Kidney (tissue), 14 donors: ENCODE measurements around the gene LAMA4. TPM values are rescaled to one million over a fixed set of nuclear protein-coding genes. Genes with fewer than 3 reads are reported as not detected.

Source experiments
- DNase-seq, 5 donors: peaks; one replicate each; pipeline ENCODE4 v3.0.0-alpha.2; 2013 to 2020
- FAIRE-seq: peaks from 2 replicates; lab custom pipeline; 2012; peaks lifted over from hg19 to GRCh38; lab: Jason Lieb, UNC
- H3K27ac ChIP-seq, 2 donors: one replicate each; pipeline ENCODE4 v1.7.0; 2013; ENCODE audit warnings: low read depth in 2 of 2, low read length in 2 of 2, inconsistent platforms in 1 of 2
- H3K27me3 ChIP-seq: one replicate; pipeline ENCODE4 v1.7.1; 2013; ENCODE audit warnings: low read length, inconsistent platforms; ENCODE audit not compliant: control insufficient read depth, insufficient read depth
- H3K36me3 ChIP-seq, 3 donors: one replicate each; pipeline versions ENCODE4 v1.7.0 to v1.7.1; 2013; ENCODE audit warnings: low read length in 3 of 3, control low read depth in 1 of 3, inconsistent platforms in 1 of 3; ENCODE audit not compliant: insufficient read depth in 3 of 3, control insufficient read depth in 2 of 3
- H3K4me1 ChIP-seq, 3 donors: one replicate each; pipeline versions ENCODE4 v1.7.0 to v1.7.1; 2013; ENCODE audit warnings: low read length in 3 of 3, inconsistent platforms in 1 of 3, low read depth in 1 of 3; ENCODE audit not compliant: control insufficient read depth in 2 of 3, insufficient read depth in 2 of 3
- H3K4me3 ChIP-seq, 3 donors: one replicate each; pipeline versions ENCODE4 v1.7.0 to v1.8.1; 2013; ENCODE audit warnings: low read length in 3 of 3, control low read depth in 1 of 3, inconsistent platforms in 1 of 3
- H3K9ac ChIP-seq, 3 donors: one replicate each; pipeline versions ENCODE4 v1.7.0 to v1.7.1; 2013; ENCODE audit warnings: low read length in 3 of 3, control low read depth in 1 of 3, inconsistent platforms in 1 of 3
- H3K9me3 ChIP-seq, 3 donors: one replicate each; pipeline versions ENCODE4 v1.7.0 to v1.7.1; 2013; ENCODE audit warnings: low read length in 3 of 3, control low read depth in 1 of 3, inconsistent platforms in 1 of 3; ENCODE audit not compliant: control insufficient read depth in 2 of 3, insufficient read depth in 1 of 3
- CTCF ChIP-seq: IDR thresholded peaks from 3 replicates; pipeline ENCODE4 v1.5.1; 2012; ENCODE audit warnings: mild to moderate bottlenecking, moderate library complexity, borderline replicate concordance; ENCODE audit not compliant: insufficient read depth; ENCODE audit errors: extremely low read depth
- intact Hi-C: fragments of 100-400 bp; cut with DNase I; formaldehyde crosslinking; loops from one replicate; pipeline ENCODE4 v1.11.1; 2022
- polyA plus RNA-seq: library from polyadenylated mRNA; stranded (reverse); fragments of 350-450 nt; fragmentation: Illumina TruSeq; extraction: RNeasy Lipid Tissue Mini Kit (QIAGEN cat#74804); gene quantifications from one replicate; pipeline ENCODE4 v1.2.3, GENCODE V29; 2014; ENCODE audit warnings: low read depth, low replicate concordance; ENCODE audit not compliant: insufficient read depth
- total RNA-seq: library from RNA; stranded (reverse); fragmentation: NEBNext Ultra II Directional; extraction: Animal tissue kit (Norgen Biotek cat#: 25700); gene quantifications from one replicate; pipeline ENCODE4 v1.2.1, GENCODE V29; 2021
- donor health status: control.
- donor health status: control.
- donor health status: control.
- donor health status: control.
- donor health status: control.
- donor health status: DM: yes; HTN: yes; CAD: no.
- donor health status: Normal renal cell carcinoma (clear cell type).

The LAMA4 gene
- total and polyA plus RNA-seq, 2 donors from 2014 or later: 5.6 to 20.7 TPM

GRCh38 chr6:112130878-112131277 is 123.5 kb downstream of the LAMA4 start:
- no peak overlapping the region for H3K27ac ChIP-seq
- DNase-seq: no peak
- no peak overlapping the region for H3K9ac ChIP-seq
- no peak for FAIRE-seq
- intact Hi-C loops: no loop called here
- H3K4me3 ChIP-seq: no peak overlapping the region
- H3K9me3 ChIP-seq: no peaks in the 10 kb centered on the region
- TF ChIP-seq CTCF: no peak
- no peaks in the 10 kb centered on the region for H3K4me1 ChIP-seq
- no peaks in the 10 kb centered on the region for H3K27me3 ChIP-seq
- peaks cover 0 to 5% (median 0%) of the 10 kb centered on the region in 3 donors for H3K36me3 ChIP-seq

- no peak for FAIRE-seq
- no peak for TF ChIP-seq CTCF
- no peak overlapping the region for H3K27ac ChIP-seq
- H3K4me3 ChIP-seq: no peak overlapping the region
- intact Hi-C loops: no loop called here
- H3K9me3 ChIP-seq: no peaks in the 10 kb centered on the region
- no peak for DNase-seq
- H3K36me3 ChIP-seq: peaks cover 0 to 5% (median 0%) of the 10 kb centered on the region in 3 donors
- H3K27me3 ChIP-seq: no peaks in the 10 kb centered on the region
- H3K9ac ChIP-seq: no peak overlapping the region
- no peaks in the 10 kb centered on the region for H3K4me1 ChIP-seq
Observed at GRCh38 chr6:112128208-112128607, 126.2 kb downstream of the LAMA4 start.

- H3K27me3 ChIP-seq: no peaks in the 10 kb centered on the region
- no peaks in the 10 kb centered on the region for H3K9me3 ChIP-seq
- no peaks in the 10 kb centered on the region for H3K4me1 ChIP-seq
- TF ChIP-seq CTCF: no peak
- peaks cover 0 to 2% (median under 1%) of the 10 kb centered on the region in 3 donors for H3K36me3 ChIP-seq
- no peak overlapping the region for H3K27ac ChIP-seq
- FAIRE-seq: no peak
- no peak overlapping the region for H3K4me3 ChIP-seq
- intact Hi-C loops: no loop called here
- DNase-seq: no peak
- H3K9ac ChIP-seq: no peak overlapping the region
Observed at GRCh38 chr6:112123982-112124381, 130.4 kb downstream of the LAMA4 start.

- Histone ChIP-seq H3K4me1 (no peaks in the 10 kb centered on the region), H3K4me3 (no peak overlapping the region), H3K9ac (no peak overlapping the region), H3K27me3 (no peaks in the 10 kb centered on the region), H3K9me3 (no peaks in the 10 kb centered on the region), H3K27ac (no peak overlapping the region), H3K36me3 (peaks cover 0 to 4% (median 0%) of the 10 kb centered on the region in 3 donors)
- no peak for DNase-seq
- intact Hi-C loops: no loop called here
- no peak for FAIRE-seq
- no peak for TF ChIP-seq CTCF
Observed at GRCh38 chr6:112122756-112123155, 131.6 kb downstream of the LAMA4 start.
